Measurements from ENCODE around the gene RAD51C. TPM values are rescaled to one million over a fixed set of nuclear protein-coding genes. Genes with fewer than 3 reads are reported as not detected.
"Not testable (repeated sequence)": the region's sequence is repeated elsewhere in the genome, so short reads cannot be mapped to it uniquely, and the experiment has no call there.

The RAD51C gene
- total RNA-seq, 1 donor from 2014 or later = 73.6 TPM

- H3K4me3 ChIP-seq (ENCODE audit: low read depth, low read length) = no peak overlapping the region
- DNase-seq (ENCODE audit: low read depth) = no peak
- TF ChIP-seq CTCF (conservative IDR thresholded peaks at IDR 0.05; ENCODE audit: low read depth, low read length) = no peak
Observed at GRCh38 chr17:58669853-58670252, 22.5 kb upstream of the RAD51C start.

- no peak for DNase-seq (ENCODE audit: low read depth)
- H3K4me3 ChIP-seq (ENCODE audit: low read depth, low read length) = no peak overlapping the region
- no peak for TF ChIP-seq CTCF (conservative IDR thresholded peaks at IDR 0.05; ENCODE audit: low read depth, low read length)
Observed at GRCh38 chr17:58671969-58672368, 20.4 kb upstream of the RAD51C start.

- DNase-seq (ENCODE audit: low read depth) = no peak
- H3K4me3 ChIP-seq (ENCODE audit: low read depth, low read length) = no peak overlapping the region
- no peak for TF ChIP-seq CTCF (conservative IDR thresholded peaks at IDR 0.05; ENCODE audit: low read depth, low read length)
Observed at GRCh38 chr17:58677194-58677880, 15.1 kb upstream of the RAD51C start.

- DNase-seq (ENCODE audit: low read depth); H3K4me3 ChIP-seq (ENCODE audit: low read depth, low read length): not testable (repeated sequence)
Observed at GRCh38 chr17:58678287-58678686, 14.1 kb upstream of the RAD51C start.

- DNase-seq (ENCODE audit: low read depth) = no peak
- no peak overlapping the region for H3K4me3 ChIP-seq (ENCODE audit: low read depth, low read length)
- TF ChIP-seq CTCF (conservative IDR thresholded peaks at IDR 0.05; ENCODE audit: low read depth, low read length) = no peak
Observed at GRCh38 chr17:58679263-58680037, 13.0 kb upstream of the RAD51C start.

GRCh38 chr17:58680038-58680369, 12.4 kb upstream of the RAD51C start:
- H3K4me3 ChIP-seq (ENCODE audit: low read depth, low read length) = no peak overlapping the region
- TF ChIP-seq CTCF (conservative IDR thresholded peaks at IDR 0.05; ENCODE audit: low read depth, low read length) = no peak

GRCh38 chr17:58684003-58684402, 8.4 kb upstream of the RAD51C start:
- no peak for DNase-seq (ENCODE audit: low read depth)

More at GRCh38 chr17:58680038-58680369, 12.4 kb upstream of the RAD51C start:
- DNase-seq (ENCODE audit: low read depth) = no peak

GRCh38 chr17:58684462-58684861, 7.9 kb upstream of the RAD51C start:
- not testable (repeated sequence) for H3K4me3 ChIP-seq (ENCODE audit: low read depth, low read length); DNase-seq (ENCODE audit: low read depth)

More at GRCh38 chr17:58684003-58684402, 8.4 kb upstream of the RAD51C start:
- H3K4me3 ChIP-seq (ENCODE audit: low read depth, low read length) = no peak overlapping the region
- TF ChIP-seq CTCF (conservative IDR thresholded peaks at IDR 0.05; ENCODE audit: low read depth, low read length) = no peak
